Stimulated activated CD8-positive, alpha-beta memory T cell treated with anti-CD3 and anti-CD28 coated beads, Interleukin-7, amount 100 ng/mL, for 48 hours (primary cell): Measurements from ENCODE around the gene TAF10.

Experiments
- DNase-seq, 2 donors: peaks; one replicate each; pipeline ENCODE4 v3.0.0-alpha.2; 2020; ENCODE audit warnings: low read depth in 1 of 2; ENCODE audit errors: extremely low read depth in 1 of 2

TAF10 gene

DNA sequence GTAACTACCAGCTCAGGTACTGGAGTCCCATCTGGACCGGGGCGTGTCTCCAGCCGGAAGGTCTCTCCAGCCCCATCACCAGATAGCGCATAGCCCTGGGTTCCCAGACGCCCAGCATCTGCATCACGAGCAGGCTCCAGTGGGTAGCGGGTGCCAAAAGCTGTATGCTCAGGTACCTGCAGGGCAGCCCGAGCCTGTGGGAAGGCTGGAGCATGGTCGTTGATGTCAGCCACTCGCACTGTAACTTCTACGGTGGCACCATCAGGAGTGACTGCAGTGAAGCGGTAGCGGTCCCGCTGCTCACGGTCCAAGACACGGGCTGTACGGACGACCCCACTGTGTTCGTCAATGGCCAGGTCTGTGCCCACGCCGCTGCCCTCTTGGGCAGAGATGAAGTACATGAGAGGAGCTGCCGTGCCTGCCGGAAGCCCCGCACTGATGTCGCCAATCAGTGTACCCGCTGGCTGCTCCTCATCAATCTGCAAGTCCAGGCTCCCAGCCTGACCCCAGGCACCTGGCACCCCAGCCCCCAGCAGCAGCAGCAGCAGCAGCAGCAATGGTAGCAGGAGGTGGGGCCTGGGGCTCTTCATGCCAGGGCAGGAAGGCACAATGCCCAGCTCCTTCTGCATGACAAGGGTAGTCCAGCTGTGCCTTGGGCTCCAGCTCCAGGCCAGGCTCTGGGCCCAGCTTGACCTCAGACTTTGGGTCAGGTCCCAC is 29.1 kb upstream of the TAF10 start:
- DNase-seq = no peak

DNA sequence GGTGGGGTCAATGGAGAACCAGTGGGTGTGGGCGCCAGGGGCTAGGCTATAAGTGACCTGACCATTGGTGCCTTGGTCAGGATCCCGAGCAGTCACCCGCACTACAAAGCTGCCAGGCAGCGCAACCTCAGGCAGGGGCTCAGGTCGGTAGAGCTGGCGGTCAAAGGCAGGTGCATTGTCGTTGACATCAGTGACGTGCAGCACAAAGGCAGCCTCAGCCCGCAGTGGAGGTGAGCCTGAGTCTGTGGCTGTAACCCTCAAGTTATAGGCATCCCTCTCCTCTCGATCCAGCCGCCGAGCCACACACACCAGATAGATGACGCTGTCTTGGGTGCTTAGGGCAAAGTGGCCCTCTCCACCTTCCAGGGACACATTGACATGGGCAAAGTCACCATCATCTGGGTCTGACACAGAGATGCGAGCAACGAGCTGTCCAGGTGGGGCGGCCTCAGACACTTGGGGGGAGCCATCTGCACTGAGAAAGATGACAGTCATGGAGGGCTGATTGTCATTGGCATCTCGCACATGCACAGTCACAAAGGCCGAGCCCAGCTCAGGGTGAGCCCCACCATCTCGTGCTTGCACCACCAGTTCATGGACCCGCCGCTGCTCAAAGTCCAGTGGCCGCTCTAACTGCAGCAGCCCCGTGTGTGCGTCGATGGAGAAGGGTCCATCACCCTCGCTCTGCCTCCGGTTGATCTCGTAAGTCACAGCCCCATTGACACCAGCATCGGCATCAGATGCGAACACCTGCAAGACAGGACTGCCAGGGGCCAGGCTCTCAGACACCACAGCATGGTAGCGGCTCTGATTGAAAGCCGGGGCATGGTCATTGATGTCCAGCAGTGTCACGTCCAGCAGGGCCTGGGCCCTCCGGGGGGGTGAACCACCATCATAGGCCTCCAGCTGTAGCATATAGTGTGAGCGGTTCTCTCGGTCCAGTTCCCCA is 28.3 kb upstream of the TAF10 start:
- DNase-seq = no peak

- DNase-seq = no peak
Observed at GRCh38 chr11:6638429-6638828, 26.4 kb upstream of the TAF10 start.

GRCh38 chr11:6637871-6638270 is 25.9 kb upstream of the TAF10 start:
- no peak for DNase-seq

- no peak for DNase-seq
Observed at GRCh38 chr11:6636480-6636879, 24.5 kb upstream of the TAF10 start.

DNA sequence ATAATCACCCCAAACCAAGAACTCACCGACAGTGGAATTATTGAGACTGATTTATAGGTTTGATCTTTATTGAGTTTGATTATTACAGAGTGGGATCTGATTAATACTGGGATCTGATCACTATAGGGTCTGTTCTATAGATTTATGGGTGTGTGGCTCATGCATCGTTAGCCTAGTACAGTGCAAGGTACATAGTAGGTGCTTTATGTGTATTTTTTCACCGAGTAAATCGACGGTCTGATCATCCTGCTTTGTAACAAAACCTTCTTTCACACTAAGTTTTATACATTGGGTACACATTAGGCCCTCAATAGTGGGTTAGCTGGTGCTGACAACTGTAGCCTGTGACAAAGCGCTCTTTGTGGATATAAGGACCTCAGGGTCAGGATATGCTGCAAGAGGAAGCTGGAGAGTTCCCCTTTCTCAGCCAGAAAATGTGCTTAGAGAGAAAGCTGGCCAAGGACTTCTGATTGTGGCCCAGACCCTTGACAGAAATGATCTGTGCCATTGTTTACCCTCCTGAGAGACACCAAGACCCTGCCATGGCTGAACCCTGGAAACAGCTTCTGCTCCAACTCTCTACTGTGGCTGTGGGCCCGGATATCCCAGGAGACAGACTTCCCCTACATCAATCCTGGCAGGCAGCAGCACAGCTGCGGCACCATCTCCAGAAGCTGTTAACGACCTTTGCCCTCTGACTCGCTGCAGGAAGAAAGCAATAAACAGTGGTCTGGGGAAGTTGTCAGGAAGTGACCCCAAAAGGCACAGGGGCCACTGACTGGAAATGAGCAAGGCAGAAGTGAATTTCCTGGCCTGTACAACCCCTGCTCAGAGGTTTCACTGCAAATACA is 23.3 kb upstream of the TAF10 start:
- no peak for DNase-seq

DNA sequence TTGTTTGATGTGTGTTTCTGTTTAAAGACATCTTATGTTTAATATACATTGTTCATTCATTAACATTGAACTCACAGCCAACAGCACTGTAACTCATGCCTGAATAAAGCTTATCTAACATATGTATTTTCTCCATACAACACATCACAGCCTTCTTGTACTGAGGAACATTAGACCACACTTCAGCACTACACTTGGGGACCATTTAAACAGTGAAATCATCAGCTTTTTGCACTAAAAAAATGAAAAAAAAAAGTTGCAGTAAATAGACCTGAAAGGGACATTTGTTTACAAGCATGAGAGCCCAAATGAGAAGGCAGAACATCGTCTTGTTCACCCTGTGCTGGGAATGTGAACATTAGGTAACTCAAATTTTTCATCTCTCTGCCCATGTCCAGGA is 22.5 kb upstream of the TAF10 start:
- DNase-seq = no peak

- no peak for DNase-seq
Observed at GRCh38 chr11:6633422-6634408, 21.7 kb upstream of the TAF10 start.

DNA sequence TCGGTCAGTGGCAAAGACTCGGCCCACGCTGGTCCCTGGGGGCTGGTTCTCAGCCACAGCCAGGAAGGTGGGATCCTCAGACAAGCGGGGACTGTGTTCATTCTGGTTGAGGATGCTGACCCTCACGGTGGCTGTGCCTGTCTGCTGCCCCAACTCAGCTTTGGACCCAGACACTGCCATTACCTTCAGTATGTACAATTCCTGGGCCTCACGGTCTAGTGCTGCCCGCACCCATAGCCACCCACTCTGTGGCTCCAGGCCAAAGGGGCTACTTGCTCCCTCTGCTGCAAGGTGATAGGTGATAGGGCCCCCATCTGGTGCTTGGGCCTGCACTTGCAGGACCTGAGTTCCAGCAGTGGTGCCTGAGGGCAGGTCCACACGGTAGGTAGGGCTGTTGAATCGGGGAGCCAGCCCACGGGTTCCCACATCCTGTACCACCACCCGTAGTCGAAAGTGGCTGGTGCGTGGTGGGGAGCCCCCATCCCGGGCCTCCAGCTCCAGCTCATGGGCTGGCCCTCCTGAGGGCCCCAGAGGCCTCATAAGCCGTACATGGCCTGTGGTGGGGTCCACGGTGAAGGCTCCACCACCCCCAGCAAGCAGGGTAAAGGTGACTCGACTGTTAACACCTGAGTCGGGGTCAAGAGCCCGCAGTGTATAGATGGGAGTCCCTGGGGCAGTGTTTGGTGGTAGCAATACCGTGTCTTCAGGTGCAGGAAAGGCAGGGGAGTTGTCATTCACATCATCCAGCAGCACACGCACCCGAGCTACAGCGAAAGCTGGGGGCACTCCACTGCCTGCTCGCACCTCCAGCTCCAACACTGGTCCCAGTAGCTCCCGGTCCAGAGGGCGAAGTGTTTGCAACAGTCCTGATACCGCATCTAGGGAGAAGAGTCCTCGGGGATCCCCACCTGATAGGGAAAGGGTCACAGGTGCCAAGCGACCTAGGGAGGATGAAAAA is 20.4 kb upstream of the TAF10 start:
- DNase-seq = no peak

DNA sequence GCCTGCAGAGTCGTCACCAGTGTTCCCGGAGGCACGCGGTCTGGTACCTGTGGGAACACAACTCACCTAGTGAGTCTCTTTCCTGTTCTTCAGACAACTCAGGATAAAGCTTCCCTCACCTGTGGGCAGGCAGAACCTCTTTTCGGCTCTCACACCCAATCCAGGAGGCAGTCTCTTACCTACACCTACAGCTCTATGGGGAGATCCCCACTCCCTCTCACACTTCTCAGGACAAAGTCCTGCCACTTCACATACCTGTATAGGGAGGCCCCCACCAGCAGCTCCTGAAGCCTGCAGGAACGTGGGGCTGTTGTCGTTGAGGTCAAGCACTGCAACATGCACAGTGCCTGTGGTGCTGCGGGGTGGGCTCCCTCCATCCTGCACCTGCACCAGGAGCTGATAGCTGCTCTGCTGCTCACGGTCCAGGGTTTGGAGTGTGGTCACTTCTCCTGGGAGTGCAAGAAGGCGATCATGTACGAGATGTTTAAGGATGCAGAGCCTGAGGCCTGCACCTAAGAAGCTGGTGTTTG is 19.4 kb upstream of the TAF10 start:
- no peak for DNase-seq

DNA sequence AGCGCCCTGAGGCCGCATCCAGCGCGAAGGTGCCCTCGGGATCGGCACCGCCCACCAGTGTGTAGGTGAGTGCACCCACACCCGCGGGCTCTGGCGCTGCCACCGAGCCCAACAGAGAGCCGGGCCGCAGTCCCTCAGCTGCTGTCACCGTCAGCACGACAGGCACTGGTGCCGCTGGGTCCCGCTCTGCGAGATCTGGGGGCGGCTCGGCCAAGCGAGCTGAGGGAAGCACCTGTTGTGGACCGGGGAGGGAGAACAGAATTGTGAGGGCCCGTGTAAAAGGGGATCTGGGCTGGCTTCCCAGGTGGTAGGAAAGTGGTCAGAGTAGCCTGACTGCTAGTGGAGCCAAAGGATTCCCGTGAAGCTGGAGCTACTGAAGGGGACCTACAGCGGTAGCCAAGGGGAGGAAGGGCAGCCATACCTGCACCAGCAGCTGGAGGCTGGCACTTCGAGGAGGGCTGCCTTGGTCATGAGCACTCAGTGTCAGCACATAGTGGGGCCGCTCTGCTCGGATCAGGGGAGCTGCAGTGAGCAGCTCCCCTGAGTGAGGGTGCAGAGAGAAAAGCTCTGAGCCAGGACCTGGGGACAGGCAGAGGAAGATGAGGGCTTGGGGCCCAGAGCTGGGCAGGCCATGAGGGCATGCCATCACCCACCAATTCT is 18.7 kb upstream of the TAF10 start:
- no peak for DNase-seq

DNA sequence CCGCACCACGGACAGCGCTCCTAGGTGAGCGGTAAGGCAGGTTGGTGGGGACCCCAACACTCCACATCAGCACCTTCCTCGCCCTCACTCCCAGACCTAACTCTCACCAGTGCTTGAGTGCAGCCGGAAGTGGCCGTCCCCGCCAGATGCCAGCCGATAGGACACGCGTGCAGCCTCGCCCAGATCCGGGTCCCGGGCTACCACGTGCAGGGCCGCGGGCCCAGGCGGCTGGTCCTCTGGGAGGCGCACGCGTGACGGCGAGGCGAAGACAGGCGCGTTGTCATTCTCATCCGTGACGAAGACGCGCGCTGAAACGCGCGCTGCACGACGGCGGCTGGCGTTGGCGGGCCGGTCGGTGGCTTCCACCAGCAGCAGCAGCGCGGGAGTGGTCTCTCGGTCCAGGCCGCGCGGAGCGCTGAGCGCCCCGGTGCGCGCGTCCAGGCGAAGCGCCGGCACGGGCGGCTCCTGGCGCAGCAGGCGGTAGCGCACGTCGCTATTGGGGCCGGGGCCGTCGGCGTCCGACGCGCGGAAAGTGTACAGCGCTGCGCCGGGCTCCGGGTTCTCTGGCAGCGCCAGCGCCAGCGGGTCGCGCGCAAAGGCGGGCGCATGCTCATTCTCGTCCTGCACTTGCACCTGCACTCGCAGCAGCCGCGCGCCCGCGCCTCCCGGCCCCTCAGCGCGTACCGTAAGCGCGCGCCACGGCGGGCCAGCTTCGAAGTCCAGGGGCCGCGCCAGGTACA is 18.0 kb upstream of the TAF10 start:
- no peak for DNase-seq

GRCh38 chr11:6629573-6629891 is 17.5 kb upstream of the TAF10 start:
- DNase-seq = no peak

GRCh38 chr11:6628526-6628925 is 16.5 kb upstream of the TAF10 start:
- no peak for DNase-seq

DNA sequence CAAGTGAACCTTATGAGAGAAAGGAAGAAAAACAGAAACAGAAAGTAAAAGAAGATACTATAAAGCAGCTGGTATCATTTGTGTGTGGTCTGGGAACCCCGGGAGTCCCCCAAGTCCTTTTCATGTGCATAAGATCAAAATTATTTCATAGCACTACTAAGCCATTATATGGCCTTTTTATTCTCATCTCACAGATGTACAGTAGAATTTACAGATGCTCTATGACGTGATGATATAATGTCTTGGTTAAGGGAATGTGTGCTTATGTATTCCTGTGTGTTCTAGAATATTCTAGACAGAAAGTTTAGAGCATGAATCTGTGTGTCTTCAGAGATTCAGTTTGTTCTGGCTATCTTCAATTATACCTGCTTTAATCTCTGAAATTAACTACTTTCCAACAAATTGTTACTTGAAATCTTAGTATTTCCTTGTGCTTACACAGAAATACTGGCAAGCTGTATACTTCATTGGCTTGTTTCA is 15.8 kb upstream of the TAF10 start:
- DNase-seq = no peak

- DNase-seq = no peak
Observed at GRCh38 chr11:6626971-6627761, 15.2 kb upstream of the TAF10 start.
